HEK293T (cell line): Measurements from ENCODE around the gene KLC3.

ENCODE experiments used
- CTCF ChIA-PET: fragments of 350-600 bp; formaldehyde crosslinking; extraction: SDS; loops from one replicate; lab custom pipeline; 2021; ENCODE audit warnings: antibody characterized with exemption, inconsistent platforms; lab: Yijun Ruan, JAX
- POLR2A ChIA-PET: fragments of 350-600 bp; formaldehyde crosslinking; extraction: SDS; loops from one replicate; lab custom pipeline; 2020; ENCODE audit warnings: antibody characterized with exemption, inconsistent platforms; lab: Yijun Ruan, JAX
- DNase-seq: peaks from one replicate; pipeline ENCODE4 v3.0.0; 2012; ENCODE audit warnings: mixed read lengths; ENCODE audit errors: extremely low spot score
- ARNT ChIP-seq: fragments of 450-650 bp; IDR thresholded peaks from 2 replicates; pipeline ENCODE4 v1.6.1; 2017; ENCODE audit warnings: mild to moderate bottlenecking
- BHLHE40 ChIP-seq: fragments of 450-650 bp; IDR thresholded peaks from 2 replicates; pipeline ENCODE4 v1.6.1; 2016; ENCODE audit warnings: mild to moderate bottlenecking, moderate library complexity, borderline replicate concordance
- CTBP1 ChIP-seq: fragments of 450-650 bp; IDR thresholded peaks from 2 replicates; pipeline ENCODE4 v1.6.1; 2016; ENCODE audit warnings: borderline replicate concordance
- ELF4 ChIP-seq: fragments of 450-650 bp; IDR thresholded peaks from 2 replicates; pipeline ENCODE4 v1.6.1; 2017; ENCODE audit warnings: antibody characterized with exemption
- FOXA1 ChIP-seq: fragments of 450-650 bp; IDR thresholded peaks from 2 replicates; pipeline ENCODE4 v1.6.1; 2016; ENCODE audit warnings: mild to moderate bottlenecking
- FOXK2 ChIP-seq: fragments of 450-650 bp; IDR thresholded peaks from 2 replicates; pipeline ENCODE4 v1.6.1; 2016; ENCODE audit warnings: mild to moderate bottlenecking
- FOXM1 ChIP-seq: fragments of 450-650 bp; IDR thresholded peaks from 2 replicates; pipeline ENCODE4 v1.6.1; 2017; ENCODE audit warnings: mild to moderate bottlenecking, borderline replicate concordance
- HDGF ChIP-seq: fragments of 450-650 bp; IDR thresholded peaks from 2 replicates; pipeline ENCODE4 v1.6.1; 2017; ENCODE audit warnings: antibody characterized with exemption, borderline replicate concordance
- L3MBTL2 ChIP-seq: fragments of 450-650 bp; conservative IDR thresholded peaks from 2 replicates; pipeline ENCODE4 v1.6.1; 2016; ENCODE audit warnings: mild to moderate bottlenecking
- LEF1 ChIP-seq: fragments of 450-650 bp; IDR thresholded peaks from 2 replicates; pipeline ENCODE4 v1.6.1; 2017; ENCODE audit warnings: mild to moderate bottlenecking, borderline replicate concordance
- NFRKB ChIP-seq: fragments of 450-650 bp; IDR thresholded peaks from 2 replicates; pipeline ENCODE4 v1.6.1; 2016; ENCODE audit warnings: mild to moderate bottlenecking, moderate library complexity
- SP1 ChIP-seq: fragments of 450-650 bp; IDR thresholded peaks from 2 replicates; pipeline ENCODE4 v1.6.1; 2017
- SUZ12 ChIP-seq: fragments of 450-650 bp; IDR thresholded peaks from 2 replicates; pipeline ENCODE4 v1.6.1; 2016; ENCODE audit warnings: mild to moderate bottlenecking
- TARDBP ChIP-seq: fragments of 450-650 bp; IDR thresholded peaks from 2 replicates; pipeline ENCODE4 v1.6.1; 2016
- ZNF384 ChIP-seq: fragments of 450-650 bp; IDR thresholded peaks from 2 replicates; pipeline ENCODE4 v1.6.1; 2016
- TF ChIP-seq, protein P1 (sequence below): fragments of 450-650 bp; IDR thresholded peaks from 2 replicates; pipeline ENCODE4 v1.6.1; 2016

Gene KLC3

GRCh38 chr19:45315304-45315703 lies 25.2 kb upstream of the KLC3 start:
- TF ChIP-seq BHLHE40 = no peak
- TF ChIP-seq FOXA1 = no peak
- TF ChIP-seq, protein P1, sequence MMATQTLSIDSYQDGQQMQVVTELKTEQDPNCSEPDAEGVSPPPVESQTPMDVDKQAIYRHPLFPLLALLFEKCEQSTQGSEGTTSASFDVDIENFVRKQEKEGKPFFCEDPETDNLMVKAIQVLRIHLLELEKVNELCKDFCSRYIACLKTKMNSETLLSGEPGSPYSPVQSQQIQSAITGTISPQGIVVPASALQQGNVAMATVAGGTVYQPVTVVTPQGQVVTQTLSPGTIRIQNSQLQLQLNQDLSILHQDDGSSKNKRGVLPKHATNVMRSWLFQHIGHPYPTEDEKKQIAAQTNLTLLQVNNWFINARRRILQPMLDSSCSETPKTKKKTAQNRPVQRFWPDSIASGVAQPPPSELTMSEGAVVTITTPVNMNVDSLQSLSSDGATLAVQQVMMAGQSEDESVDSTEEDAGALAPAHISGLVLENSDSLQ = no peak
- TF ChIP-seq TARDBP = no peak
- TF ChIP-seq ELF4 = no peak
- TF ChIP-seq NFRKB = no peak
- no peak for TF ChIP-seq L3MBTL2
- no peak for TF ChIP-seq ARNT
- no peak for TF ChIP-seq FOXM1
- ChIA-PET POLR2A (interaction anchor here (1.8 kb wide), 1 partner anchor 14 kb away, joined by 6 read pairs; no protein-coding TSS in a partner anchor), CTCF (no interaction called here)
- DNase-seq = no peak

- CTCF ChIA-PET = no interaction called here
- POLR2A ChIA-PET = no interaction called here
- TF ChIP-seq SUZ12 = no peak
- TF ChIP-seq BHLHE40 = no peak
- TF ChIP-seq CTBP1 = no peak
- TF ChIP-seq ZNF384 = no peak
- no peak for TF ChIP-seq FOXK2
- TF ChIP-seq ARNT = no peak
- TF ChIP-seq, protein P1 = no peak
- no peak for TF ChIP-seq ELF4
- TF ChIP-seq FOXA1 = no peak
- TF ChIP-seq HDGF = no peak
- TF ChIP-seq LEF1 = no peak
- TF ChIP-seq TARDBP = no peak
- TF ChIP-seq NFRKB = no peak
- TF ChIP-seq SP1 = no peak
- TF ChIP-seq L3MBTL2 = no peak
- no peak for TF ChIP-seq FOXM1
- no peak for DNase-seq
Measured at GRCh38 chr19:45320997-45321775, 19.4 kb upstream of the KLC3 start.

GRCh38 chr19:45321848-45322247 lies 18.7 kb upstream of the KLC3 start:
- TF ChIP-seq NFRKB = no peak
- no peak for TF ChIP-seq BHLHE40
- TF ChIP-seq LEF1 = no peak
- TF ChIP-seq CTBP1 = no peak
- TF ChIP-seq ZNF384 = no peak
- TF ChIP-seq ARNT = no peak
- no peak for TF ChIP-seq SUZ12
- no peak for TF ChIP-seq SP1
- POLR2A ChIA-PET = no interaction called here
- no peak for DNase-seq
- CTCF ChIA-PET = no interaction called here

DNA sequence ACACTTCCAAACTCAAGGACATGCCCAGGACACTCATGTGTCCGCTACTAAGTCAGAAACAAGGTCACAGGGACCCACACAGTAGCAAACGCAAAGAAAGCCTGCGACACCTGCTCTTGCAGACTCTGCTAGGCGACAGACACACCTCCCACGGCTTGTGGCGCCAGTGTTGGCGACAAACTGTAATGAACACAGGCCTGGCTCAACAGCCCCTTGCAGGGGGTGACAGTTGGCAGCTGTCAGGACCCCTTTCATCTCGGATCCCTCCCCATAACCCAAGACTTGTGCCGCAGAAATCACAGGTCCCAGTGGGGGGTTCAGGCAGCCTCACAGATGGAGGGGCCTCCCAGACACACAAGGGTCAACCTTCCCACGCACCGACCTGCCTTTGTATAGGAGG lies 18.2 kb upstream of the KLC3 start:
- TF ChIP-seq ZNF384 (no peak), FOXK2 (no peak), TARDBP (no peak), HDGF (no peak), FOXM1 (no peak), NFRKB (no peak), ELF4 (no peak), FOXA1 (no peak), CTBP1 (no peak), BHLHE40 (no peak), LEF1 (no peak), SUZ12 (no peak), SP1 (no peak), ARNT (no peak)
- TF ChIP-seq, protein P1 = no peak
- ChIA-PET CTCF (no interaction called here), POLR2A (no interaction called here)
- no peak for DNase-seq

DNA sequence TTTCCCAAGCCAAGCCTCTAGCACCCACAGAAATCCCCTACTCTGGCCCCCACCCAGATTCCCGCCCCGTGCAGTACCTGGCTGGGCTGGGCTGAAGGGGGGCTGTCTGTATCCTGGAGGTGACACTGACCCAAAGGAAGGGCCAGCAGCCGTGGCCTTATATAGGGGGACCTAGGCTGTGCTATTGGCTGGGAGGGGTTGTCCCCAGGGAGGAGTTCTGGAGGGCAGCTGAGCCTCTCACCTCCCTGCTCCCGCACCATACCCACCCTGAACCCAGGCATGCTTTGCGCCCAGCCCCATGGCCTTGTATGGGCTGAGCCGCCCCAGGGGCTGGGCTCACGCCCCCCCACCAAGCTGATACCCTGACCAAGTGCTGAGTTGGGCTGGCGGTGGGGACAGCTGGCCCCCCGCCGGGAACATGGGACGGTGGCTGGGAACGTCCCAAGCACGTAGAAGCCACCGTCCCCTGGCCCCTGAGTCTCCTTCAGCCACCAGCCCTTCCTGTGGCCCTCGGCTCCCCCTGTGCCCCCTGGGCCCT lies 17.7 kb upstream of the KLC3 start, which contains the start of gene CKM:
Gene CKM (minus strand): TSS at position 132 of the 538 bp plus-strand sequence. CDS start 3,162 bp downstream, outside the sequence.
- TF ChIP-seq ZNF384 (no peak), FOXA1 (no peak), CTBP1 (no peak), FOXK2 (no peak), FOXM1 (no peak), NFRKB (no peak), TARDBP (no peak), ELF4 (no peak), HDGF (no peak), SUZ12 (no peak), LEF1 (no peak), SP1 (no peak), ARNT (no peak)
- TF ChIP-seq, protein P1 = no peak
- POLR2A ChIA-PET = no interaction called here
- no peak for DNase-seq
- CTCF ChIA-PET = no interaction called here
